Loucy (cell line): ENCODE results near the gene MYO10.

Experiments used
- EZH2phosphoT487 ChIP-seq: fragments of 200-600 bp; IDR thresholded peaks from 2 replicates; pipeline ENCODE4 v1.6.1; 2018; ENCODE audit warnings: antibody characterized with exemption, mild to moderate bottlenecking, moderate library complexity, borderline replicate concordance
- TF ChIP-seq, protein P1 (sequence below): fragments of 200-600 bp; sonication (generic); conservative IDR thresholded peaks from 2 replicates; pipeline ENCODE4 v1.5.1; 2014; ENCODE audit warnings: mild to moderate bottlenecking, antibody characterized with exemption, low read length

- TF ChIP-seq, protein P1, sequence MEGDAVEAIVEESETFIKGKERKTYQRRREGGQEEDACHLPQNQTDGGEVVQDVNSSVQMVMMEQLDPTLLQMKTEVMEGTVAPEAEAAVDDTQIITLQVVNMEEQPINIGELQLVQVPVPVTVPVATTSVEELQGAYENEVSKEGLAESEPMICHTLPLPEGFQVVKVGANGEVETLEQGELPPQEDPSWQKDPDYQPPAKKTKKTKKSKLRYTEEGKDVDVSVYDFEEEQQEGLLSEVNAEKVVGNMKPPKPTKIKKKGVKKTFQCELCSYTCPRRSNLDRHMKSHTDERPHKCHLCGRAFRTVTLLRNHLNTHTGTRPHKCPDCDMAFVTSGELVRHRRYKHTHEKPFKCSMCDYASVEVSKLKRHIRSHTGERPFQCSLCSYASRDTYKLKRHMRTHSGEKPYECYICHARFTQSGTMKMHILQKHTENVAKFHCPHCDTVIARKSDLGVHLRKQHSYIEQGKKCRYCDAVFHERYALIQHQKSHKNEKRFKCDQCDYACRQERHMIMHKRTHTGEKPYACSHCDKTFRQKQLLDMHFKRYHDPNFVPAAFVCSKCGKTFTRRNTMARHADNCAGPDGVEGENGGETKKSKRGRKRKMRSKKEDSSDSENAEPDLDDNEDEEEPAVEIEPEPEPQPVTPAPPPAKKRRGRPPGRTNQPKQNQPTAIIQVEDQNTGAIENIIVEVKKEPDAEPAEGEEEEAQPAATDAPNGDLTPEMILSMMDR: no peak
- TF ChIP-seq EZH2phosphoT487: no peak
These were observed 200.7 kb downstream of the MYO10 start for GRCh38 chr5:16735101-16736060.
